Measurements from ENCODE around the gene MSX2.

The MSX2 gene

GRCh38 chr5:174706997-174707572 is 17.3 kb upstream of the MSX2 start:
- CTCF ChIA-PET = no interaction called here
- Mint-ChIP-seq H3K36me3 (no peaks in the 10 kb centered on the region), H3K9me3 (no peaks in the 10 kb centered on the region), H3K27me3 (peaks cover 4% of the 10 kb centered on the region), H3K4me3 (no peak overlapping the region), H3K27ac (no peak overlapping the region), H3K4me1 (no peaks in the 10 kb centered on the region)
- DNase-seq = no peak

GRCh38 chr5:174707671-174708070 is 16.7 kb upstream of the MSX2 start:
- no peaks in the 10 kb centered on the region for H3K9me3 Mint-ChIP-seq
- H3K36me3 Mint-ChIP-seq = no peaks in the 10 kb centered on the region
- H3K4me1 Mint-ChIP-seq = no peaks in the 10 kb centered on the region
- no peak for DNase-seq
- peaks cover 4% of the 10 kb centered on the region for H3K27me3 Mint-ChIP-seq
- no peak overlapping the region for H3K27ac Mint-ChIP-seq
- CTCF ChIA-PET = no interaction called here
- H3K4me3 Mint-ChIP-seq = no peak overlapping the region

GRCh38 chr5:174708476-174709207 is 15.7 kb upstream of the MSX2 start:
- CTCF ChIA-PET = no interaction called here
- H3K4me1 Mint-ChIP-seq = no peaks in the 10 kb centered on the region
- no peaks in the 10 kb centered on the region for H3K36me3 Mint-ChIP-seq
- peak overlapping the region; percentile 37 for H3K27ac Mint-ChIP-seq
- DNase-seq = no peak
- no peaks in the 10 kb centered on the region for H3K9me3 Mint-ChIP-seq
- no peak overlapping the region for H3K4me3 Mint-ChIP-seq
- H3K27me3 Mint-ChIP-seq = peaks cover 4% of the 10 kb centered on the region

- Mint-ChIP-seq H3K36me3 (no peaks in the 10 kb centered on the region), H3K4me3 (no peak overlapping the region), H3K4me1 (no peaks in the 10 kb centered on the region), H3K27ac (no peak overlapping the region), H3K9me3 (no peaks in the 10 kb centered on the region), H3K27me3 (peaks cover 29% of the 10 kb centered on the region)
- CTCF ChIA-PET = no interaction called here
- DNase-seq = no peak
These were observed 9.6 kb upstream of the MSX2 start for GRCh38 chr5:174714751-174715150.

- Mint-ChIP-seq H3K27me3 (peaks cover 39% of the 10 kb centered on the region), H3K4me1 (no peaks in the 10 kb centered on the region), H3K9me3 (no peaks in the 10 kb centered on the region), H3K27ac (no peak overlapping the region), H3K4me3 (no peak overlapping the region), H3K36me3 (no peaks in the 10 kb centered on the region)
- no peak for DNase-seq
- CTCF ChIA-PET = no interaction called here
These were observed 8.6 kb upstream of the MSX2 start for GRCh38 chr5:174715804-174716203.

- DNase-seq = no peak
- Mint-ChIP-seq H3K36me3 (no peaks in the 10 kb centered on the region), H3K27me3 (peaks cover 61% of the 10 kb centered on the region), H3K4me3 (no peak overlapping the region), H3K27ac (no peak overlapping the region), H3K9me3 (no peaks in the 10 kb centered on the region), H3K4me1 (no peaks in the 10 kb centered on the region)
- CTCF ChIA-PET = no interaction called here
These were observed 6.4 kb upstream of the MSX2 start for GRCh38 chr5:174717826-174718455.

- Mint-ChIP-seq H3K4me1 (peaks cover 5% of the 10 kb centered on the region), H3K27ac (no peak overlapping the region), H3K36me3 (peaks cover 5% of the 10 kb centered on the region), H3K27me3 (peaks cover 72% of the 10 kb centered on the region), H3K4me3 (no peak overlapping the region), H3K9me3 (peaks cover 2% of the 10 kb centered on the region)
- DNase-seq = no peak
- CTCF ChIA-PET = interaction anchor here (1.3 kb wide), 1 partner anchor 9 kb away, joined by 3 read pairs; no protein-coding TSS in a partner anchor
These were observed 5.3 kb upstream of the MSX2 start for GRCh38 chr5:174718880-174719610.

- H3K36me3 Mint-ChIP-seq = peaks cover 5% of the 10 kb centered on the region
- no peak overlapping the region for H3K4me3 Mint-ChIP-seq
- peaks cover 6% of the 10 kb centered on the region for H3K4me1 Mint-ChIP-seq
- CTCF ChIA-PET = interaction anchor here (1.3 kb wide), 1 partner anchor 8 kb away, joined by 3 read pairs; no protein-coding TSS in a partner anchor
- no peak overlapping the region for H3K27ac Mint-ChIP-seq
- no peak for DNase-seq
- H3K27me3 Mint-ChIP-seq = peaks cover 81% of the 10 kb centered on the region
- peaks cover 3% of the 10 kb centered on the region for H3K9me3 Mint-ChIP-seq
These were observed 4.4 kb upstream of the MSX2 start for GRCh38 chr5:174719793-174720611.

GRCh38 chr5:174720612-174721529 is 3.5 kb upstream of the MSX2 start:
- CTCF ChIA-PET = no interaction called here

GRCh38 chr5:174721530-174722432 is 2.6 kb upstream of the MSX2 start:
- Mint-ChIP-seq H3K4me1 (peaks cover 6% of the 10 kb centered on the region), H3K4me3 (no peak overlapping the region)
- CTCF ChIA-PET = interaction anchor here (0.7 kb wide), 1 partner anchor 300 kb away, joined by 3 read pairs; no protein-coding TSS in a partner anchor

More at GRCh38 chr5:174720612-174721529, 3.5 kb upstream of the MSX2 start:
- Mint-ChIP-seq H3K9me3 (peaks cover 3% of the 10 kb centered on the region), H3K4me1 (peaks cover 6% of the 10 kb centered on the region), H3K36me3 (peaks cover 5% of the 10 kb centered on the region), H3K4me3 (no peak overlapping the region), H3K27me3 (peaks cover 90% of the 10 kb centered on the region), H3K27ac (peak overlapping the region; percentile 37)
- no peak for DNase-seq

GRCh38 chr5:174722500-174722899 is 1.9 kb upstream of the MSX2 start:
- Mint-ChIP-seq H3K9me3 (peaks cover 3% of the 10 kb centered on the region), H3K27me3 (peaks cover 100% of the 10 kb centered on the region), H3K36me3 (peaks cover 5% of the 10 kb centered on the region), H3K4me3 (no peak overlapping the region), H3K27ac (no peak overlapping the region), H3K4me1 (peaks cover 6% of the 10 kb centered on the region)
- no peak for DNase-seq
- CTCF ChIA-PET = interaction anchor here (0.7 kb wide), 1 partner anchor 301 kb away, joined by 3 read pairs; no protein-coding TSS in a partner anchor

More at GRCh38 chr5:174721530-174722432, 2.6 kb upstream of the MSX2 start:
- peaks cover 96% of the 10 kb centered on the region for H3K27me3 Mint-ChIP-seq
- no peak for DNase-seq
- peaks cover 5% of the 10 kb centered on the region for H3K36me3 Mint-ChIP-seq
- H3K9me3 Mint-ChIP-seq = peaks cover 3% of the 10 kb centered on the region
- peak overlapping the region; percentile 37 for H3K27ac Mint-ChIP-seq

- Mint-ChIP-seq H3K9me3 (peaks cover 3% of the 10 kb centered on the region), H3K4me3 (no peak overlapping the region), H3K4me1 (peaks cover 6% of the 10 kb centered on the region), H3K36me3 (peaks cover 5% of the 10 kb centered on the region), H3K27ac (no peak overlapping the region), H3K27me3 (peaks cover 94% of the 10 kb centered on the region)
- DNase-seq = no peak
- CTCF ChIA-PET = no interaction called here
These were observed 935 bp upstream of the MSX2 start for GRCh38 chr5:174723315-174723978.

All from activated naive CD4-positive, alpha-beta T cell treated with anti-CD3 and anti-CD28 coated beads, Interleukin-2, amount 10 ng/mL, durations not matched to agents 7 days and 5 days (primary cell).